Spleen (tissue), 11 donors: ENCODE measurements around the gene SLC13A4. TPM values are rescaled to one million over a fixed set of nuclear protein-coding genes. Genes with fewer than 3 reads are reported as not detected.
A peak's percentile ranks its signal among the peaks of the same experiment; 100 is the strongest.

Experiments used
- DNase-seq: peaks from one replicate; pipeline ENCODE4 v3.0.0-alpha.2; 2020
- H3K27ac ChIP-seq, 8 donors: fragments of 200-600 bp; sonication (generic) in 7 of 8; 1 replicate in 4 of 8; 2 replicates in 4 of 8; pipeline versions ENCODE4 v1.5.0 to v1.8.0; 2016 to 2021; ENCODE audit warnings: inconsistent platforms in 4 of 8, mild to moderate bottlenecking in 4 of 8, moderate library complexity in 1 of 8
- H3K27me3 ChIP-seq, 7 donors: fragments of 200-600 bp; sonication (generic) in 6 of 7; replicated peaks in 1 of 7; 1 replicate in 4 of 7; 2 replicates in 3 of 7; pipeline versions ENCODE4 v1.5.0 to v1.8.0; 2016 to 2021; ENCODE audit warnings: inconsistent platforms in 3 of 7, mild to moderate bottlenecking in 1 of 7
- H3K36me3 ChIP-seq, 6 donors: fragments of 200-600 bp; sonication (generic) in 5 of 6; 1 replicate in 4 of 6; 2 replicates in 2 of 6; pipeline versions ENCODE4 v1.5.0 to v1.8.0; 2016 to 2021; ENCODE audit warnings: inconsistent platforms in 2 of 6
- H3K4me1 ChIP-seq, 6 donors: fragments of 200-600 bp; sonication (generic) in 5 of 6; 1 replicate in 3 of 6; 2 replicates in 3 of 6; pipeline versions ENCODE4 v1.5.0 to v1.8.0; 2016 to 2021; ENCODE audit warnings: inconsistent platforms in 3 of 6
- H3K4me3 ChIP-seq, 8 donors: fragments of 200-600 bp; sonication (generic) in 7 of 8; 1 replicate in 4 of 8; 2 replicates in 4 of 8; pipeline versions ENCODE4 v1.5.0 to v1.8.0; 2016 to 2021; ENCODE audit warnings: inconsistent platforms in 4 of 8, mild to moderate bottlenecking in 4 of 8, moderate library complexity in 2 of 8
- H3K9me3 ChIP-seq, 8 donors: fragments of 200-600 bp; sonication (generic) in 7 of 8; 1 replicate in 4 of 8; 2 replicates in 4 of 8; pipeline versions ENCODE4 v1.5.0 to v1.8.0; 2016 to 2021; ENCODE audit warnings: inconsistent platforms in 4 of 8
- CTCF ChIP-seq, 11 experiments: fragments of 200-600 bp in 7 of 11; fragments of 450-650 bp in 4 of 11; sonication (generic) in 4 of 11; IDR thresholded peaks in 8 of 11; conservative IDR thresholded peaks in 3 of 11; 1 replicate in 7 of 11; 2 replicates in 4 of 11; pipeline versions ENCODE4 v1.4.0 to v1.8.0; 2016 to 2021; ENCODE audit warnings: antibody characterized with exemption in 11 of 11, inconsistent platforms in 4 of 11, mild to moderate bottlenecking in 1 of 11
- POLR2A ChIP-seq, 3 donors: fragments of 450-650 bp; IDR thresholded peaks; one replicate each; pipeline ENCODE4 v1.5.1; 2017; ENCODE audit warnings: antibody characterized with exemption in 3 of 3, mild to moderate bottlenecking in 1 of 3
- POLR2AphosphoS5 ChIP-seq, 3 donors: sonication (generic); formaldehyde crosslinking; IDR thresholded peaks; one replicate each; pipeline ENCODE4 v1.5.1; 2017; ENCODE audit warnings: antibody characterized with exemption in 3 of 3
- WGBS, 5 donors: extraction: QIAGEN DNeasy Blood & Tissue Kit in 3 of 5; methylation state at CpG; one replicate each; pipeline versions ENCODE4 v1.1.5 to v1.1.7; 2013 to 2018; 5-methylcytosine and 5-hydroxymethylcytosine counted together
- intact Hi-C: fragments of 100-400 bp; cut with DNase I; formaldehyde crosslinking; loops from one replicate; pipeline ENCODE4 v1.15.0; 2023; ENCODE audit warnings: low total_unique reads
- polyA plus RNA-seq, 3 donors: library from polyadenylated mRNA; stranded (reverse); fragments of 200-250 nt; gene quantifications; one replicate each; pipeline ENCODE4 v1.2.1, GENCODE V29; 2013
- total RNA-seq, 7 donors: library from RNA; depleted of rRNA in 3 of 7; stranded (reverse); fragments of >200 nt in 3 of 7; fragmentation: NEBNext Ultra II Directional in 4 of 7; extraction: Animal tissue kit (Norgen Biotek cat#: 25700) in 4 of 7; gene quantifications; one replicate each; pipeline versions ENCODE4 v1.1.0 to v1.2.1, GENCODE V29; 2016 to 2021
- donor health status: healthy with polysubstance abuse.
- donor health status: DM: no; HTN: no; CAD: no; lungs with moderate emphysema.
- donor health status: DM: no; HTN: no; CAD: no.
- donor health status: Bipolar disorder and iron deficiency.
- donor health status: healthy.
- donor health status: DM: no; HTN: no; CAD: no.
- donor health status: DM: yes; HTN: yes; CAD: no.

The SLC13A4 gene
- total and polyA plus RNA-seq, 10 donors: 0.16 to 0.20 TPM; not detected in 8

DNA sequence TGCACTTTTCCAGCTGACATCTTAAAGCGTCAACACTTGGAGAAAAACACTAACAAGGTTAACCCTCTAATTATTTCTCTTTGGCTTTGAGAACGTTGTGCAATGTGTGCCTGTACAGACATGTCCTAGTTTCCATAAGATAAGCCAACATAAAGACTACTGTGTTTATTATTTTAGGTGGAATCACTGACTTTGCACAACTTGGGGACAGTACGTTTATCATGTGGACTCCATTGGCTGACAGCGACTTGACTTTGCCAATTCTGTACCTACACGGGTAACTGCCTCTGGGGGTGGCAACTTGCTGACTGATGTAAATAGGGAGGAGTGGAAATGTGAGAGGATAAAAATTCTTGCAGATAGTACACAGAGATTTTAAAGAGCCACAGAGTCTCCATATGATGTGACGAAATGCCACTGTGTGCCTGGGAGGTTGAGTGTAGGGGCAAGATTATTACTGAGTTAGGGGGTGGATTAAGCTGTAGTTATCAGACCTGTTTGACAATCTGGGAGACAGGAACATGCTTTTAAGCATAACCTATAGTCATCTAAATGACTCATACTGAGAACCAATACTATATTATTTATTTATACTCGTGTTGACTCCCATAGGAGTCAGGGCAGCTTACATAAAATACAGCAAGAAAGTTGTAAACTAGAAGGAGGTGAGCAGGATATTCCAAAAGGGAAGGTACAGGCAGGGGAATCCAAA is 21.0 kb downstream of the SLC13A4 start:
- Histone ChIP-seq H3K4me3 (no peak overlapping the region), H3K27me3 (no peaks in the 10 kb centered on the region), H3K27ac (no peak overlapping the region), H3K4me1 (no peaks in the 10 kb centered on the region), H3K9me3 (no peaks in the 10 kb centered on the region), H3K36me3 (no peaks in the 10 kb centered on the region)
- 81 to 89% (median 83%) methylated on average over 7 of the region's 7 CpGs for WGBS, 5 donors
- intact Hi-C loops: no loop called here
- TF ChIP-seq POLR2A (IDR thresholded peaks at IDR 0.05) (no peak), CTCF (IDR thresholded peaks at IDR 0.05 in 8 of 11, conservative IDR thresholded peaks at IDR 0.05 in 3 of 11) (no peak), POLR2AphosphoS5 (IDR thresholded peaks at IDR 0.05) (no peak)
- DNase-seq: no peak

GRCh38 chr7:135706038-135706742 is 21.8 kb downstream of the SLC13A4 start:
- H3K4me1 ChIP-seq: no peaks in the 10 kb centered on the region
- H3K36me3 ChIP-seq: no peaks in the 10 kb centered on the region
- no peak for TF ChIP-seq CTCF (IDR thresholded peaks at IDR 0.05 in 8 of 11, conservative IDR thresholded peaks at IDR 0.05 in 3 of 11)
- TF ChIP-seq POLR2A (IDR thresholded peaks at IDR 0.05): no peak
- peak in 1 of 3 donors; percentile 30 for TF ChIP-seq POLR2AphosphoS5 (IDR thresholded peaks at IDR 0.05)
- WGBS, 5 donors: 91 to 94% (median 93%) methylated on average over 18 to 20 of the region's 20 CpGs
- H3K4me3 ChIP-seq: no peak overlapping the region
- no peaks in the 10 kb centered on the region for H3K9me3 ChIP-seq
- no peaks in the 10 kb centered on the region for H3K27me3 ChIP-seq
- intact Hi-C loops: no loop called here
- no peak for DNase-seq
- H3K27ac ChIP-seq: no peak overlapping the region

GRCh38 chr7:135704698-135705097 is 23.3 kb downstream of the SLC13A4 start:
- Histone ChIP-seq H3K27me3 (no peaks in the 10 kb centered on the region), H3K9me3 (no peaks in the 10 kb centered on the region), H3K4me1 (no peaks in the 10 kb centered on the region), H3K27ac (no peak overlapping the region), H3K4me3 (no peak overlapping the region), H3K36me3 (peaks cover 0 to 9% (median 0%) of the 10 kb centered on the region in 6 donors)
- DNase-seq: no peak
- WGBS, 5 donors: 71 to 81% (median 74%) methylated on average over 5 of the region's 5 CpGs
- TF ChIP-seq CTCF (IDR thresholded peaks at IDR 0.05 in 8 of 11, conservative IDR thresholded peaks at IDR 0.05 in 3 of 11) (no peak), POLR2AphosphoS5 (IDR thresholded peaks at IDR 0.05) (no peak), POLR2A (IDR thresholded peaks at IDR 0.05) (no peak)
- intact Hi-C loops: no loop called here

DNA sequence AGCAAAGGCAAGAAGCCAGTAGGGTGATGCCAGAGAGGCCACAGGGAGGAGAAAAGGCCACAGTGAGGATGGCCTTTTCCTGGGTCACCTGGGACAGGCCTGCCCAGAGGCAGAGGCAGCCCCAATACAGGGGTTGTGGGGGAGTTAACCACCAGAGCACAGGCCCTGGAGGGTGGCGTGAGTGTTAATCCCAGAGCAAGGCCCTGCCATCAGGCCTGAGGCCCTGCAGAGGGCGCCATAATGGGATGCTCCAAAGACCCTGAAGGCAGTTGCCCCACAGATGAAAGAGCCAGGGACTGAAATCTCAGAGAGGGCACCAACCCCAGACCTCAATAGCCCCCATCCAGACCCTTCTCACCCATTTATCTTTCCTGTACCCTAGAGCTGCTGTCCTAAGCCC is 23.9 kb downstream of the SLC13A4 start:
- WGBS, 5 donors: 57 to 85% (median 80%) methylated on average over 2 of the region's 2 CpGs
- DNase-seq: no peak
- Histone ChIP-seq H3K4me3 (no peak overlapping the region), H3K36me3 (peaks cover 0 to 9% (median 0%) of the 10 kb centered on the region in 6 donors), H3K4me1 (no peaks in the 10 kb centered on the region), H3K9me3 (no peaks in the 10 kb centered on the region), H3K27ac (no peak overlapping the region), H3K27me3 (no peaks in the 10 kb centered on the region)
- intact Hi-C loops: no loop called here
- TF ChIP-seq POLR2A (IDR thresholded peaks at IDR 0.05): no peak
- TF ChIP-seq POLR2AphosphoS5 (IDR thresholded peaks at IDR 0.05): no peak
- no peak for TF ChIP-seq CTCF (IDR thresholded peaks at IDR 0.05 in 8 of 11, conservative IDR thresholded peaks at IDR 0.05 in 3 of 11)
